K562 (cell line): ENCODE results near the gene PACS2. TPM values are rescaled to one million over a fixed set of nuclear protein-coding genes. Genes with fewer than 3 reads are reported as not detected.

Experiments used
- ATAC-seq: fragments of 200-7000 bp; cut with Tn5 transposase; 3 replicates; pipeline ENCODE4 v1.9.1; 2020; ENCODE audit warnings: moderate library complexity
- BruUV-seq: library from RNA; stranded (reverse); fragments of 400-500 nt; replicated peaks from 2 replicates; lab custom pipeline; 2021; lab: Mats Ljungman, UMichigan
- CTCF ChIA-PET: fragments of 300-600 bp; formaldehyde crosslinking; extraction: SDS; loops from one replicate; lab custom pipeline; 2021; ENCODE audit warnings: low intra/inter-chr PET ratio; lab: Yijun Ruan, JAX
- POLR2A ChIA-PET: fragments of 300-600, 350-650 bp; sonication (Branson Sonifier 250); formaldehyde crosslinking; extraction: SDS; loops from one replicate; lab custom pipeline; 2021; ENCODE audit warnings: antibody characterized with exemption, inconsistent platforms; lab: Yijun Ruan, JAX
- DNase-seq, 4 experiments: peaks; one replicate each; pipeline versions ENCODE4 v3.0.0 to v3.0.0-alpha.2; 2011 to 2018; ENCODE audit warnings: low spot score in 3 of 4, mixed read lengths in 3 of 4; ENCODE audit errors: extremely low read depth in 1 of 4
- FAIRE-seq: peaks from 2 replicates; lab custom pipeline; 2011; peaks lifted over from hg19 to GRCh38; lab: Jason Lieb, UNC
- H2AFZ ChIP-seq: 2 replicates; pipeline ENCODE4 v1.6.0; 2011; ENCODE audit warnings: low read depth, low read length, control low read depth, inconsistent platforms
- H3K27ac ChIP-seq: fragments of 200-600 bp; 3 replicates; pipeline ENCODE4 v1.8.0; 2011; ENCODE audit warnings: low read depth, mild to moderate bottlenecking, control low read depth, inconsistent platforms, low read length, moderate library complexity, mixed read lengths; ENCODE audit errors: extremely low read depth
- H3K27me3 ChIP-seq, 2 experiments: fragments of 300-600 bp in 1 of 2; 2 replicates in 1 of 2; 3 replicates in 1 of 2; pipeline versions ENCODE4 v1.6.0 to v1.8.0; 2011; ENCODE audit warnings: inconsistent platforms in 2 of 2, low read length in 2 of 2, mild to moderate bottlenecking in 1 of 2, mixed read lengths in 1 of 2, moderate library complexity in 1 of 2; ENCODE audit not compliant: control insufficient read depth in 2 of 2, insufficient read depth in 2 of 2
- H3K36me3 ChIP-seq: fragments of 300-600 bp; 3 replicates; pipeline ENCODE4 v1.8.0; 2011; ENCODE audit warnings: mild to moderate bottlenecking, low read length, inconsistent platforms; ENCODE audit not compliant: control insufficient read depth, insufficient read depth
- H3K4me1 ChIP-seq, 2 experiments: fragments of 200-600 bp in 1 of 2; replicated peaks in 1 of 2; 2 replicates in 1 of 2; 3 replicates in 1 of 2; pipeline versions ENCODE4 v1.5.1 to v1.8.0; 2011; ENCODE audit warnings: inconsistent platforms in 2 of 2, low read length in 2 of 2, mild to moderate bottlenecking in 1 of 2, mixed read lengths in 1 of 2, moderate library complexity in 1 of 2; ENCODE audit not compliant: control insufficient read depth in 2 of 2, insufficient read depth in 2 of 2
- H3K4me2 ChIP-seq: 2 replicates; pipeline ENCODE4 v1.6.1; 2011; ENCODE audit warnings: low read length, control low read depth, inconsistent platforms, mixed read lengths; ENCODE audit not compliant: insufficient read depth
- H3K4me3 ChIP-seq: fragments of 200-600 bp; sonication (generic), shearing (Covaris generic); 2 replicates; pipeline ENCODE4 v1.5.1; 2016; ENCODE audit warnings: control low read depth, inconsistent platforms
- H3K79me2 ChIP-seq: fragments of 200-600 bp; 3 replicates; pipeline ENCODE4 v1.8.0; 2011; ENCODE audit warnings: low read length, inconsistent platforms; ENCODE audit not compliant: control insufficient read depth, insufficient read depth
- H3K9ac ChIP-seq, 2 experiments: 2 replicates each; pipeline versions ENCODE4 v1.6.0 to v1.6.1; 2011; ENCODE audit warnings: low read depth in 2 of 2, low read length in 2 of 2, control low read depth in 1 of 2, inconsistent platforms in 1 of 2, mild to moderate bottlenecking in 1 of 2, mixed read lengths in 1 of 2; ENCODE audit not compliant: insufficient read depth in 1 of 2
- H3K9me1 ChIP-seq: one replicate; pipeline ENCODE4 v1.6.0; 2011; ENCODE audit warnings: inconsistent platforms, mild to moderate bottlenecking, low read length, moderate library complexity; ENCODE audit not compliant: control insufficient read depth, insufficient read depth
- H3K9me3 ChIP-seq: replicated peaks from 2 replicates; pipeline ENCODE4 v1.5.1; 2011; ENCODE audit warnings: low read depth, low read length, inconsistent platforms; ENCODE audit not compliant: control insufficient read depth, insufficient read depth
- H4K20me1 ChIP-seq: replicated peaks from 2 replicates; pipeline ENCODE4 v1.6.1; 2011; ENCODE audit warnings: low read length, inconsistent platforms, mixed read lengths; ENCODE audit not compliant: control insufficient read depth, insufficient read depth
- ARHGAP35 ChIP-seq: fragments of 450-650 bp; IDR thresholded peaks from 2 replicates; pipeline ENCODE4 v1.6.1; 2018; ENCODE audit not compliant: partially characterized antibody
- CBX2 ChIP-seq: fragments of 200-600 bp; sonication (generic); IDR thresholded peaks from one replicate; pipeline ENCODE4 v1.6.1; 2012; ENCODE audit warnings: mild to moderate bottlenecking, low read length, inconsistent platforms; ENCODE audit not compliant: insufficient read depth, poor library complexity, severe bottlenecking
- E2F3 ChIP-seq: fragments of 250-450 bp; sonication (Bioruptor Pico); IDR thresholded peaks from 2 replicates; pipeline ENCODE4 v1.4.0; 2020; ENCODE audit warnings: mild to moderate bottlenecking
- HDAC1 ChIP-seq, 2 experiments: fragments of 450-650 bp; IDR thresholded peaks; 2 replicates each; pipeline ENCODE4 v1.6.1; 2016 to 2017; ENCODE audit warnings: inconsistent platforms in 1 of 2, mild to moderate bottlenecking in 1 of 2, moderate library complexity in 1 of 2
- MCM5 ChIP-seq: fragments of 450-650 bp; IDR thresholded peaks from 2 replicates; pipeline ENCODE4 v1.6.1; 2016; ENCODE audit warnings: low read depth
- NFXL1 ChIP-seq: fragments of 450-650 bp; formaldehyde crosslinking; IDR thresholded peaks from 2 replicates; pipeline ENCODE4 v1.4.0; 2021; ENCODE audit warnings: mild to moderate bottlenecking
- POLR2AphosphoS2 ChIP-seq: IDR thresholded peaks from 2 replicates; pipeline ENCODE4 v1.6.1; 2012; ENCODE audit warnings: low read length, improper control_type of control experiment
- SLC30A9 ChIP-seq: fragments of 250-450 bp; sonication (Bioruptor Pico); IDR thresholded peaks from 2 replicates; pipeline ENCODE4 v1.8.0; 2022; ENCODE audit warnings: mild to moderate bottlenecking, moderate library complexity
- SREBF2 ChIP-seq: sonication (generic); formaldehyde crosslinking; IDR thresholded peaks from 2 replicates; pipeline ENCODE4 v1.4.0; 2020; ENCODE audit warnings: mild to moderate bottlenecking, missing genetic modification reagents
- ZNF23 ChIP-seq: fragments of 250-450 bp; sonication (Bioruptor Pico); IDR thresholded peaks from 2 replicates; pipeline ENCODE4 v1.4.0; 2020; ENCODE audit warnings: mild to moderate bottlenecking
- ZNF408 ChIP-seq: fragments of 250-450 bp; sonication (Bioruptor Pico); IDR thresholded peaks from 2 replicates; pipeline ENCODE4 v1.4.0; 2020; ENCODE audit warnings: low read depth, mild to moderate bottlenecking, moderate library complexity
- ZNF584 ChIP-seq: fragments of 200-800 bp; sonication (Bioruptor generic); IDR thresholded peaks from 2 replicates; pipeline ENCODE4 v1.6.1; 2016; ENCODE audit warnings: low read depth, mild to moderate bottlenecking, missing genetic modification characterization, missing compliant biosample characterization
- WGBS: fragments of 100-300 bp; shearing (Covaris generic); methylation state at CpG from one replicate; pipeline ENCODE4 v1.1.6; 2016; ENCODE audit warnings: low coverage, mixed read lengths; ENCODE audit not compliant: insufficient coverage; ENCODE audit errors: missing lambda C conversion rate; 5-methylcytosine and 5-hydroxymethylcytosine counted together
- in situ Hi-C: fragments of 300-500 bp; cut with MboI; formaldehyde crosslinking; loops from 4 replicates; pipeline ENCODE4 v1.15.0; 2018; ENCODE audit warnings: inconsistent platforms, mixed read lengths
- intact Hi-C: fragments of 100-400 bp; cut with micrococcal nuclease; formaldehyde crosslinking; loops from 2 replicates; pipeline ENCODE4 v1.14.2; 2022
- polyA plus RNA-seq, 8 experiments: library from polyadenylated mRNA; depleted of rRNA in 4 of 8; stranded (reverse) in 5 of 8; unstranded in 3 of 8; fragments of >200 nt; fragmentation: Nextera tagmentation in 2 of 8; fragmentation: Illumina TruSeq in 1 of 8; extraction: Ambion mirVana in 2 of 8; extraction: Trizol in 1 of 8; gene quantifications; 2 replicates each; pipeline versions ENCODE4 v1.2.1 to v1.2.3, GENCODE V29; 2011 to 2014; ENCODE audit warnings: inconsistent platforms in 1 of 8, missing spikeins in 1 of 8
- total RNA-seq, 7 experiments: library from RNA; depleted of rRNA in 6 of 7; stranded (reverse); fragments of >200 nt in 6 of 7; fragmentation: Illumina TruSeq in 2 of 7; extraction: Trizol in 2 of 7; gene quantifications; 2 replicates each; pipeline versions ENCODE4 v1.2.1 to v1.2.3, GENCODE V29; 2011 to 2021; ENCODE audit warnings: low replicate concordance in 1 of 7
- TF ChIP-seq, protein P1 (sequence below): fragments of 250-450 bp; sonication (Bioruptor Pico); IDR thresholded peaks from 2 replicates; pipeline ENCODE4 v1.8.0; 2022; ENCODE audit warnings: moderate library complexity, mild to moderate bottlenecking, inconsistent platforms
- TF ChIP-seq, protein P2 (sequence below): sonication (generic); formaldehyde crosslinking; IDR thresholded peaks from 2 replicates; pipeline ENCODE4 v1.8.1; 2023; ENCODE audit warnings: mild to moderate bottlenecking, missing genetic modification reagents, moderate library complexity

The PACS2 gene
- total and polyA plus RNA-seq, 9 of the 15 experiments (the other 6 are each of a cell fraction or from before 2014, with no cell fraction given): 0.11 to 20.8 (median 9.9) TPM

DNA sequence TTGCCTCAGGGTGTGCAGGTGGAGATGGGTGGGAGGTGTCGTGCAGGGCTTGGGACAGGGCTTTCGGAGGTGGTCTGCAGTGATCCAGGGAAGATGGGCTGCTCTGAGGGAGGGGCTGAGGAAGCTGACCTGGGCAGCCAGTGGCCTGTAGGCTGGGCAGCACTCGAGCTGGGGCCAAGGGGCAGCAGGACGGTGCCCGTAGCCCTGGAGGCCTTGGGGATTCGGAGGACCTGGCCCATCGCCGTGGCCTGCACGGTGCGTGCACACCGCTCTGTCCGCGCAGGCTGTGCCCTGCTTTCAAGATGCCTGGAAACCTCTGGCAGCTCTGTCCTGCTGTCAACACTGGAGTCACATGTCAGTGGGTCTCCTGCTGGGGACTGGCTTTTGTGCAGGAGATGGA, 9.1 kb downstream of the PACS2 start:
- TF ChIP-seq MCM5 (no peak), NFXL1 (no peak)
- TF ChIP-seq, all 486 proteins: peak for 0
- ChIA-PET CTCF (no interaction called here), POLR2A (no interaction called here)
- intact Hi-C loops (no loop called here), in situ Hi-C loops (no loop called here)
- H3K27ac ChIP-seq: no peak overlapping the region
- 92% methylated on average over 2 of the region's 13 CpGs for WGBS
- no peaks in the 10 kb centered on the region for H3K27me3 ChIP-seq
- BruUV-seq: no TSS peak
- peaks cover 4 to 52% of the 10 kb centered on the region in 2 experiments; a peak in 4 of 5 replicates for H3K4me1 ChIP-seq
- H3K9ac ChIP-seq: peak overlapping the region in 1 of 2 experiments; percentile 52; a peak in 2 of 4 replicates
- H3K79me2 ChIP-seq: peaks cover 8% of the 10 kb centered on the region; the same call in 2 of the 3 replicates
- H3K4me3 ChIP-seq: no peak overlapping the region
- no peak overlapping the region for H2AFZ ChIP-seq
- DNase-seq (no peak), ATAC-seq (no peak), FAIRE-seq (no peak)
- no peaks in the 10 kb centered on the region for H3K36me3 ChIP-seq
- H3K9me1 ChIP-seq: peaks cover 3% of the 10 kb centered on the region
- H4K20me1 ChIP-seq: peaks cover 10% of the 10 kb centered on the region
- no peaks in the 10 kb centered on the region for H3K9me3 ChIP-seq
- no peak overlapping the region for H3K4me2 ChIP-seq

DNA sequence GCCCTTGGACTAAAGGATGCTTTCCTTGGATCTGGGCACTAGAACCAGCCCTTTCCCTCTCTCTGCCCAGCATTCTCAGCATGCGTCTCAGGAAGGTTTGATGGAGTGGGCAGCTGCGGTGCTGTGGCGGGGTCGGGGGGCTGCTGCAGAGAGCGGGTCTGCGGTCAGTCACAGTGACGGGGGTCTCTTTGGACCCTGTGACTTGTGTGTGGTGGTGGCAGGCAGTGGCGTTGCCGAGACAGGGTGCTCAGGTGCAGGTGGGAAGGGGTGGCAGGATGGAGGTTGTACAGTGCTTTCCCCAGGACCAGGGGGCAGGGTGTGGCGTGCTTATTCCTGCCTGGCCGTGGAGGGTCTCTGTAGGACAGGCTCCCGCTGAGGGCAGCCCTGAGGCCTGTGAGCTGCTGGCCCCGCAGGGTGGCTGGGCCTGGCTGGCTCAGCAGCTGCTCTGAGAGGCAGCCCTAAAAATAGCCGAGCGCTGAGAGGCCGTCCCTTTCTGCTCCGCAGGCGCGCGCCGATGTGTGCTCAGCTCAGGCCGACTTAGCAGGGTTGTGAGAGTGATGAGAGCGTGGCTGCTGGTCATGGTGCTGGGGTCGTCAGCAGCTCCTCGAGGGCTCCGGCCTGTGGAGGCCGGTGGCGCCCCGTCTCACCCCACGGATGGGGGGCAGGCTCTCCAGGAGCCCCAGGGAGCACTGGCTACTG, 9.7 kb downstream of the PACS2 start:
- H3K4me3 ChIP-seq: no peak overlapping the region
- H2AFZ ChIP-seq: no peak overlapping the region
- TF ChIP-seq HDAC1 (IDR thresholded peaks at IDR 0.05) (no peak), ZNF408 (CRISPR knock-in tag) (no peak), CBX2 (no peak), ZNF584 (CRISPR knock-in tag) (no peak), ARHGAP35 (no peak), SLC30A9 (no peak), E2F3 (CRISPR knock-in tag) (no peak), POLR2AphosphoS2 (no peak), ZNF23 (CRISPR knock-in tag) (no peak), SREBF2 (CRISPR knock-in tag) (no peak)
- TF ChIP-seq, protein P1, sequence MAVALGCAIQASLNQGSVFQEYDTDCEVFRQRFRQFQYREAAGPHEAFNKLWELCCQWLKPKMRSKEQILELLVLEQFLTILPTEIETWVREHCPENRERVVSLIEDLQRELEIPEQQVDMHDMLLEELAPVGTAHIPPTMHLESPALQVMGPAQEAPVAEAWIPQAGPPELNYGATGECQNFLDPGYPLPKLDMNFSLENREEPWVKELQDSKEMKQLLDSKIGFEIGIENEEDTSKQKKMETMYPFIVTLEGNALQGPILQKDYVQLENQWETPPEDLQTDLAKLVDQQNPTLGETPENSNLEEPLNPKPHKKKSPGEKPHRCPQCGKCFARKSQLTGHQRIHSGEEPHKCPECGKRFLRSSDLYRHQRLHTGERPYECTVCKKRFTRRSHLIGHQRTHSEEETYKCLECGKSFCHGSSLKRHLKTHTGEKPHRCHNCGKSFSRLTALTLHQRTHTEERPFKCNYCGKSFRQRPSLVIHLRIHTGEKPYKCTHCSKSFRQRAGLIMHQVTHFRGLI (CRISPR knock-in tag): no peak
- TF ChIP-seq, protein P2, sequence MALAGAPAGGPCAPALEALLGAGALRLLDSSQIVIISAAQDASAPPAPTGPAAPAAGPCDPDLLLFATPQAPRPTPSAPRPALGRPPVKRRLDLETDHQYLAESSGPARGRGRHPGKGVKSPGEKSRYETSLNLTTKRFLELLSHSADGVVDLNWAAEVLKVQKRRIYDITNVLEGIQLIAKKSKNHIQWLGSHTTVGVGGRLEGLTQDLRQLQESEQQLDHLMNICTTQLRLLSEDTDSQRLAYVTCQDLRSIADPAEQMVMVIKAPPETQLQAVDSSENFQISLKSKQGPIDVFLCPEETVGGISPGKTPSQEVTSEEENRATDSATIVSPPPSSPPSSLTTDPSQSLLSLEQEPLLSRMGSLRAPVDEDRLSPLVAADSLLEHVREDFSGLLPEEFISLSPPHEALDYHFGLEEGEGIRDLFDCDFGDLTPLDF (CRISPR knock-in tag): no peak
- TF ChIP-seq, all 486 proteins: peak for 0
- Histone ChIP-seq H3K4me2 (no peak overlapping the region), H3K36me3 (no peaks in the 10 kb centered on the region), H3K9me3 (no peaks in the 10 kb centered on the region), H3K9me1 (peaks cover 3% of the 10 kb centered on the region), H3K79me2 (peaks cover 8% of the 10 kb centered on the region; the same call in 2 of the 3 replicates), H3K4me1 (peaks cover 4 to 56% of the 10 kb centered on the region in 2 experiments; a peak in 4 of 5 replicates), H3K27ac (no peak overlapping the region), H3K27me3 (no peaks in the 10 kb centered on the region), H4K20me1 (peaks cover 10% of the 10 kb centered on the region), H3K9ac (peak overlapping the region in 1 of 2 experiments; percentile 35; a peak in 2 of 4 replicates)
- intact Hi-C loops: no loop called here
- DNase-seq: no peak
- in situ Hi-C loops: no loop called here
- no peak for ATAC-seq
- POLR2A ChIA-PET: no interaction called here
- FAIRE-seq: no peak
- 86% methylated on average over 10 of the region's 30 CpGs for WGBS
- CTCF ChIA-PET: no interaction called here
- BruUV-seq: no TSS peak
